NT2/D1 (cell line): ENCODE data around the gene FOXP1.

ENCODE experiments used
- DNase-seq: peaks from one replicate; pipeline ENCODE4 v3.0.0-alpha.2; 2011; ENCODE audit warnings: low read depth, low spot score
- H3K27me3 ChIP-seq: 2 replicates; pipeline ENCODE4 v1.6.0; 2011; ENCODE audit warnings: mild to moderate bottlenecking; ENCODE audit not compliant: insufficient read length, insufficient read depth
- H3K36me3 ChIP-seq: 2 replicates; pipeline ENCODE4 v1.6.1; 2011; ENCODE audit warnings: mild to moderate bottlenecking, low read length, mixed read lengths; ENCODE audit not compliant: insufficient read depth, insufficient read length
- H3K4me1 ChIP-seq: 2 replicates; pipeline ENCODE4 v1.5.1; 2011; ENCODE audit not compliant: insufficient read depth, insufficient read length
- H3K4me3 ChIP-seq: 2 replicates; pipeline ENCODE4 v1.5.1; 2011; ENCODE audit warnings: low read depth; ENCODE audit not compliant: insufficient read length
- H3K9ac ChIP-seq: 2 replicates; pipeline ENCODE4 v1.6.0; 2011; ENCODE audit warnings: low read depth; ENCODE audit not compliant: insufficient read length
- H3K9me3 ChIP-seq: 2 replicates; pipeline ENCODE4 v1.5.1; 2011; ENCODE audit warnings: mild to moderate bottlenecking, low read length; ENCODE audit not compliant: insufficient read depth
- SUZ12 ChIP-seq: IDR thresholded peaks from 2 replicates; pipeline ENCODE4 v1.6.1; 2011; ENCODE audit not compliant: insufficient read length, insufficient read depth; ENCODE audit errors: extremely low read depth
- YY1 ChIP-seq: IDR thresholded peaks from 2 replicates; pipeline ENCODE4 v1.6.1; 2011; ENCODE audit not compliant: insufficient read length, insufficient read depth
- ZNF274 ChIP-seq: IDR thresholded peaks from 2 replicates; pipeline ENCODE4 v1.6.1; 2011; ENCODE audit warnings: mild to moderate bottlenecking, low read depth, low read length

The FOXP1 gene

DNA sequence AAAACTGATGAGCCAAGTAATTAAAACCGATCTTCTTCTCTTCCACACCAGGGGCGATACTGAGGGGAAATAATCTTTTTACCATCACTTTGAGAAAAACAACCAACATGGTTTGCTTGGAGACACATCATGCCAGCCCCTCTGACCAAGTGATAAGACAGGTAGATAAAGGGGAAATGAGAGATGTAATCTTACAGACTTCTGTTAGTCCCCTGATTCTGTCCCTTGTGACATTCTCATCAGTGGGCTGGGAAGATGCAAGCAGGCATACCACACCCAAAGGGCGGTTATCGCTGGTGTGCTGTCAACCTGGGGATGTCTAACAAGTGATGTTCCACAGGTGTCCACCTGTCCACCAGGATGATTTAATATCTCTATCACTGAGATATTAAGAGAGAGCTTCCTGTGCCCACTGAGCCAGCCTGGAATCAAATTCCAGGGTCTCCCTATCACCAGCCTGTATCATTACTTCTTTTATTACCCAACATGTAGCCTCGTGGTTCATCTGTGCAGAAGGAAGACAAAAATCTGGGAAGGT is 315.0 kb downstream of the FOXP1 start:
- no peak overlapping the region for H3K4me3 ChIP-seq
- no peaks in the 10 kb centered on the region for H3K27me3 ChIP-seq
- no peaks in the 10 kb centered on the region for H3K9me3 ChIP-seq
- DNase-seq: no peak
- H3K4me1 ChIP-seq: no peaks in the 10 kb centered on the region
- no peaks in the 10 kb centered on the region for H3K36me3 ChIP-seq
- H3K9ac ChIP-seq: no peak overlapping the region
- no peak for TF ChIP-seq SUZ12
- no peak for TF ChIP-seq YY1
- no peak for TF ChIP-seq ZNF274

DNA sequence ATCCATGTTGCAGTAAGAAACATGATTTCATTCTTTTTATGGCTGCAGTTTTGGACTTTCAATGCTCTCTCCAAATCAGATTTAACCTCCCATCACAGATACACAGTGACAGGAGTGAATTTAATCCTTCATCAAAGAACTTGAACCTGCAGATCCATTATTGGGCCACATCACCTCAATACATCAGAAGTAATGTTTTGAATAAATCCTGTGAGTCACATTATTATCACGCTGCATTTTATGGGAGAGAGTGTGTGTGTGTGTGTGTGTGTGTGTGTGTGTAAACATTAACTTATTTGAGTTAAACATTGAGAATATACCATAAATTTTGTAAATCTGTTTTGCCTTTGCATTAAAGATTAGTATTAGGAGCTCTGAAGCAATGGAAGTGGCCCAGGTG is 316.7 kb downstream of the FOXP1 start:
- TF ChIP-seq ZNF274 (no peak), YY1 (no peak), SUZ12 (no peak)
- H3K27me3 ChIP-seq: no peaks in the 10 kb centered on the region
- no peak overlapping the region for H3K9ac ChIP-seq
- no peak for DNase-seq
- no peaks in the 10 kb centered on the region for H3K9me3 ChIP-seq
- no peaks in the 10 kb centered on the region for H3K4me1 ChIP-seq
- H3K4me3 ChIP-seq: no peak overlapping the region
- no peaks in the 10 kb centered on the region for H3K36me3 ChIP-seq

- no peaks in the 10 kb centered on the region for H3K4me1 ChIP-seq
- TF ChIP-seq SUZ12 (no peak), ZNF274 (no peak), YY1 (no peak)
- no peaks in the 10 kb centered on the region for H3K36me3 ChIP-seq
- no peak for DNase-seq
- no peak overlapping the region for H3K4me3 ChIP-seq
- no peaks in the 10 kb centered on the region for H3K27me3 ChIP-seq
- H3K9me3 ChIP-seq: no peaks in the 10 kb centered on the region
- H3K9ac ChIP-seq: no peak overlapping the region
These were observed 318.1 kb downstream of the FOXP1 start for GRCh38 chr3:71265365-71265915.

GRCh38 chr3:71264840-71265239 is 318.7 kb downstream of the FOXP1 start:
- no peak for DNase-seq
- Histone ChIP-seq H3K4me3 (no peak overlapping the region), H3K9ac (no peak overlapping the region), H3K36me3 (no peaks in the 10 kb centered on the region), H3K4me1 (no peaks in the 10 kb centered on the region), H3K9me3 (no peaks in the 10 kb centered on the region), H3K27me3 (no peaks in the 10 kb centered on the region)
- TF ChIP-seq ZNF274: no peak
- TF ChIP-seq SUZ12: no peak
- TF ChIP-seq YY1: no peak

- Histone ChIP-seq H3K9ac (no peak overlapping the region), H3K9me3 (no peaks in the 10 kb centered on the region), H3K4me3 (no peak overlapping the region), H3K27me3 (no peaks in the 10 kb centered on the region), H3K4me1 (peaks cover 2% of the 10 kb centered on the region), H3K36me3 (no peaks in the 10 kb centered on the region)
- no peak for TF ChIP-seq YY1
- no peak for DNase-seq
These were observed 320.9 kb downstream of the FOXP1 start for GRCh38 chr3:71262364-71263265.

GRCh38 chr3:71260782-71261181 is 322.7 kb downstream of the FOXP1 start:
- H3K36me3 ChIP-seq: no peaks in the 10 kb centered on the region
- no peak overlapping the region for H3K4me3 ChIP-seq
- no peak overlapping the region for H3K9ac ChIP-seq
- DNase-seq: no peak
- no peaks in the 10 kb centered on the region for H3K9me3 ChIP-seq
- H3K4me1 ChIP-seq: peaks cover 2% of the 10 kb centered on the region
- TF ChIP-seq ZNF274 (no peak), YY1 (no peak), SUZ12 (no peak)
- no peaks in the 10 kb centered on the region for H3K27me3 ChIP-seq

- Histone ChIP-seq H3K4me1 (peaks cover 2% of the 10 kb centered on the region), H3K4me3 (no peak overlapping the region), H3K9ac (peak overlapping the region; percentile 39), H3K36me3 (no peaks in the 10 kb centered on the region), H3K9me3 (no peaks in the 10 kb centered on the region), H3K27me3 (no peaks in the 10 kb centered on the region)
- TF ChIP-seq ZNF274: no peak
- no peak for TF ChIP-seq SUZ12
- no peak for DNase-seq
These were observed 325.0 kb downstream of the FOXP1 start for GRCh38 chr3:71258526-71258925.
